Measurements from ENCODE around the gene LIN7A. TPM values are rescaled to one million over a fixed set of nuclear protein-coding genes. Genes with fewer than 3 reads are reported as not detected.

Gene LIN7A
- total and polyA plus RNA-seq, 2 of the 8 experiments (the other 6 are each of a cell fraction or from before 2014, with no cell fraction given) = 5.8 to 22.0 TPM

DNA sequence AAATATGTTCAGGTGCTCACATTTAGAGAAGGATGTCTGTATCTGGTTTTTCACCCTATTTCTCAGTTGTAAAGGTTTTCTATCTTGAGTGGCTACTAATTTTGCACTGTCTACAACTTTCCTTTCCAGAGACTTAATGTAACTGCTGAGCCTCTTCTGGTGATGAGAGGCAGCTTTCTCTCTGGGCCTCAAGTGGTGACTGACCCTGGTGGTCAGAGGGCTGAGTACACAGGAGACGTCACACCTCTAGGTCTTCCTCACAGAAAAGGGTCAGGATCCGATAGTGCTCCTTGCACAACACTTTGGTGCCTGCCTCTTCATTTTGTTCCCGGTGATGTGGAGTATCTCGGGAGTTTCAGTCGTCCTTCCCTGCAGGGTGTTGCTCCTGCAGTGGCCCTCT lies 76.8 kb downstream of the LIN7A start (continued):
- no peak for TF ChIP-seq CTBP2 (IDR thresholded peaks at IDR 0.05; ENCODE audit: borderline replicate concordance, insufficient read depth, insufficient read length, low read length)
- TF ChIP-seq FOSL1 (IDR thresholded peaks at IDR 0.05; ENCODE audit: insufficient read depth, low read depth, low read length) = no peak
- TF ChIP-seq NANOG (IDR thresholded peaks at IDR 0.05; ENCODE audit: insufficient read depth, low read depth, low read length, poor library complexity, severe bottlenecking) = no peak
